SH-SY5Y (cell line): ENCODE measurements around the gene CRHR2.

Source experiments
- GATA2 ChIP-seq: IDR thresholded peaks from 2 replicates; pipeline ENCODE4 v1.6.1; 2011; ENCODE audit warnings: mild to moderate bottlenecking, low read depth, low read length
- GATA3 ChIP-seq: IDR thresholded peaks from 2 replicates; pipeline ENCODE4 v1.6.1; 2011; ENCODE audit warnings: low read depth, mild to moderate bottlenecking, low read length, moderate library complexity

GRCh38 chr7:30671793-30672465, 10.3 kb downstream of the CRHR2 start:
- no peak for TF ChIP-seq GATA3
- TF ChIP-seq GATA2, result no peak
